ENCODE results near the gene ENKD1.
A peak's percentile ranks its signal among the peaks of the same experiment; 100 is the strongest.

The ENKD1 gene

DNA sequence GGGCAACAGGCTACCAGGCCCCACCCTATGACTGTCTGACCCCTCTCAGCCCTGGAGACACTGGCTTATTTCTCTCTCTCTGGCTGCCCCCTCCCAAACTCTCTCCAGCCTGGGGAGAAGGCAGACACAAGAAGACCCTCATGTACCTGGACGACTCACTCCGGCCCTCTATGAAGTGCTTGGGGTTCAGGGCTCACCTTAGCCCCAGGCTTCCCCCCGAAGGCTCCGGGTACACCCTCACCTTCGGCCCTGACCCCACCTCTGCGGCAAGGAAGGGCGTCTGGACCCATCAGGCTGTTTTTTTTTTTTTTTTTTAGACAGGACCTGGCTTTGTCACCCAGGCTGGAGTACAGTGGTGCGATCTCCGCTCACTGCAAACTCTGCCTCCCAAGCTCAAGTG, 22.5 kb downstream of the ENKD1 start:
- Mint-ChIP-seq H3K36me3 (peaks cover 11 to 26% of the 10 kb centered on the region in 2 donors), H3K4me3 (peak overlapping the region; percentile 47 to 62), H3K9me3 (no peaks in the 10 kb centered on the region), H3K27me3 (no peaks in the 10 kb centered on the region), H3K27ac (peak overlapping the region; percentile 77), H3K4me1 (peaks cover 8 to 25% of the 10 kb centered on the region in 2 donors)
- no peak for ATAC-seq (replicated peaks)
- no peak for DNase-seq

DNA sequence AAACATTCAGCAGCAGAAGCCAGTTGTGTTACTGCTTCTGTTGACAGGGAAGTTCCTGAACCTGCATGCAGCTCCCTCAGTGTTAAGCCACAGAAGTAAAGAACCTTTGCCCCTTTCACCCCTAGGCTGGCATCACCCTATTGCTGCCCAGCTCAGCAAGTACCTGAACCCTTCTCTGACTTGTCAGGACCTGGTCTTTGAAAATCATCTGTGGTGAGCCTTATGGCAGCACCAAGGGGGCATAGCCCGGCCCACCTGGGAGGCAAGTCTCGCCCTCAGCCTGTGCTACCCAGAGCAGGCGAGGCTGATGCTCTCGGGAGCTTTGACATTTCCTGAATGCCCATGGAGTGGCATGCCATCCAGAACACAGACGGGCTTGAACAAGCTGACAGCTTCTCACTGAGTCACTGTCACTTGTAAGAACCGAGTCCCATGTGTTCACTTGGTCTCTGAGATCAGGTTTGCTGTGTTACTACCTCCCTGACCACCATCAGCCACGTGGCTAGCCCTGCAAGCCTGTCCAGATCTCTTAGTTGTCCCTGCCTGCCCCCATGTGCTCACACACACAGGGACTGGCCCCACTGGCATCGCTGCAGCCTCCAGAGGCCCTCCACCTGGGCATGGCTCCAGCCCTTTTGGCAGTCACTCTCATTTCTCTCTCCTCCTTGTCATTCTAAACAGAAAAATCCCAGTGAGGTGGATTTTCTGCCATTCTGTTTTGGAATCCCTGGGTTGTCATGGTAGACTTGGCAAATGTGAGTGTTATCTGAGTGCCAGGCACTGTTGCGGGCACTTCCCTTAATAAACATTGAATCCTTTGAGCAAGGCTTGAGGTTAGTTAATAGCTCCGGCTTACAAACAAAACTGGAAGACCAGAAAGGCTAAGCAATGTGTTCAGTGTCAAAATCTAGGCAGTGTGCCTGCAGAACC, 24.5 kb downstream of the ENKD1 start:
- H3K4me1 Mint-ChIP-seq, result peaks cover 7 to 22% of the 10 kb centered on the region in 2 donors
- H3K36me3 Mint-ChIP-seq, result peaks cover 2 to 23% of the 10 kb centered on the region in 2 donors
- DNase-seq (no peak), ATAC-seq (replicated peaks) (no peak)
- H3K4me3 Mint-ChIP-seq, result no peak overlapping the region
- no peak overlapping the region for H3K27ac Mint-ChIP-seq
- no peaks in the 10 kb centered on the region for H3K27me3 Mint-ChIP-seq
- no peaks in the 10 kb centered on the region for H3K9me3 Mint-ChIP-seq

DNA sequence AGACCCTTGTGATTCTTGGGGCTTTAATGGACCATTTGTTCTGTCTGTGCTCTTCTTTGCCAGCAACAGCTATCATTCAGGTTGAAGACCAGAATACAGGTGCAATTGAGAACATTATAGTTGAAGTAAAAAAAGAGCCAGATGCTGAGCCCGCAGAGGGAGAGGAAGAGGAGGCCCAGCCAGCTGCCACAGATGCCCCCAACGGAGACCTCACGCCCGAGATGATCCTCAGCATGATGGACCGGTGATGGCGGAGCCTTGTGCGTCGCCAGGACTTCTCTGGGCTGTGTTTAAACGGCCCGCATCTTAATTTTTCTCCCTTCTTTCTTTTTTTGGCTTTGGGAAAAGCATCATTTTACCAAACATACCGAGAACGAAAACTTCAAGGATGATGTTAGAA, 28.9 kb downstream of the ENKD1 start:
- no peak for ATAC-seq (replicated peaks)
- no peak overlapping the region for H3K4me3 Mint-ChIP-seq
- H3K27me3 Mint-ChIP-seq, result no peaks in the 10 kb centered on the region
- peaks cover 0 to 2% of the 10 kb centered on the region in 2 donors for H3K4me1 Mint-ChIP-seq
- no peaks in the 10 kb centered on the region for H3K9me3 Mint-ChIP-seq
- no peak for DNase-seq
- H3K27ac Mint-ChIP-seq, result no peak overlapping the region
- H3K36me3 Mint-ChIP-seq, result peaks cover 12 to 27% of the 10 kb centered on the region in 2 donors

DNA sequence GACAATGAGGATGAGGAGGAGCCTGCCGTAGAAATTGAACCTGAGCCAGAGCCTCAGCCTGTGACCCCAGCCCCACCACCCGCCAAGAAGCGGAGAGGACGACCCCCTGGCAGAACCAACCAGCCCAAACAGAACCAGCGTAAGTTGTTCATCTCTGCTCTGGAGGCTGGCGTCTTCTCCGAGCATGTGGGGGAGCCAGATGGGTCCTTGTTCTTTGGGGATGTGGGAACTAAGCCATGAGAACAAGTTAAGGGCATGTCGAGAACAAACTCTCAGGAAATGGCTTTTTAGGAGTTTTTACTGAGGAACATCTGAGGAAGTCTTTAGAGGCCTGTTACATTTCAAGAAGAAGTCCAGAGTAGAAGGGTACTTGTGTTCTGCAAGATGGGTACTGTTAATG, 29.8 kb downstream of the ENKD1 start:
- Mint-ChIP-seq H3K4me3 (no peak overlapping the region), H3K27ac (peak overlapping the region; percentile 51), H3K36me3 (peaks cover 12 to 35% of the 10 kb centered on the region in 2 donors), H3K9me3 (no peaks in the 10 kb centered on the region), H3K4me1 (peaks cover 0 to 2% of the 10 kb centered on the region in 2 donors), H3K27me3 (no peaks in the 10 kb centered on the region)
- ATAC-seq (replicated peaks), result no peak
- DNase-seq, result no peak

DNA sequence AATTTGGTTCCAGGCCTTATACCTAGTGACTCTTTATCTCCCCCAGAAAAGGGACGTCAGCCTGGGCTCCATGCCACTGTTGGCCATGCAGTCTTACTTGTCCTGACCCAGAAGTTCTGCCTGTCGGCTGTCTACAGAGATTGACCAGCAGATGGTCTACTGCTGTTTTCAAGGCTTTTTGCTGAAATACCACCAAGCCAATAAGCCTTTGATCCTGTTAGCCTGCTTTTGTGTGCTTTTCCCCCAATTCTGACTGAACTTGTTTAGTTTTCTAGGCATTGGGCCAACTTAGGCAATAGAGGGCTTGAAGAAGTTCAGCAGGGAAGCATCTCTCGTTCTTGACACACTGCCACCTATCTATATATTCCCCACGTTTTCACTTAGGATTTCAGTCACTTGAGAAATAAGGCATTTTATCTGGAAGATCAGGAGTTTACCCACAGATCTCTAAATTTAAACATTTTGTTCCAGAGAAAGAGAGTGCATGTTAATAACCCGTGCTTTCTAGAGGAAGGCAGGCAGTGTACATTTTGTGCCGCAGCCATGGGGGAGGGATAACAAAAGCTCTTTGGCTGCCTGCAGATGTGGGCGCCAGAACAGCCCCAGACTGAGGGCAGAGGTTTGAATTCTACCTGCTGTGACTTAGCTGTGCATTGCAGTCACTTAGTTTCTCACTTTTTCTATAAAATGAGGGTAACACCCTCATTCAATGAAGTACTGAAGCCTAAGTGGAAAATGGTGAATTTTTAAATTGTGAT, 34.0 kb downstream of the ENKD1 start:
- no peak for ATAC-seq (replicated peaks)
- no peak for DNase-seq
- Mint-ChIP-seq H3K4me3 (no peak overlapping the region), H3K27me3 (no peaks in the 10 kb centered on the region), H3K9me3 (no peaks in the 10 kb centered on the region), H3K4me1 (no peaks in the 10 kb centered on the region), H3K36me3 (peaks cover 29 to 43% of the 10 kb centered on the region in 2 donors), H3K27ac (no peak overlapping the region)

DNA sequence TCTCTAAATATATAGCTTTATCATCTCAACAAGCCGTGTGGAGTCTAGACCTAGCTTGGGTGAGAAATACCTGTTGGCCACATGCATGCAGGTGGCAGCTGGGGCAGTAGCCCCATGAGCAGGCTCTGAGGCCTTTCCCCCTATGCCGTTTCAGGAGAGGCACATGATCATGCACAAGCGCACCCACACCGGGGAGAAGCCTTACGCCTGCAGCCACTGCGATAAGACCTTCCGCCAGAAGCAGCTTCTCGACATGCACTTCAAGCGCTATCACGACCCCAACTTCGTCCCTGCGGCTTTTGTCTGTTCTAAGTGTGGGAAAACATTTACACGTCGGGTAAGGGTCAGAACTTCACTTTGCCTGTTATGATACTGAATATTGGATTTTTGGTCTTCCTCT, 38.3 kb downstream of the ENKD1 start:
- Mint-ChIP-seq H3K4me1 (no peaks in the 10 kb centered on the region), H3K27me3 (no peaks in the 10 kb centered on the region), H3K9me3 (no peaks in the 10 kb centered on the region), H3K36me3 (peaks cover 24 to 50% of the 10 kb centered on the region in 2 donors), H3K27ac (peak overlapping the region; percentile 27), H3K4me3 (no peak overlapping the region)
- ATAC-seq (replicated peaks) (no peak), DNase-seq (no peak)

DNA sequence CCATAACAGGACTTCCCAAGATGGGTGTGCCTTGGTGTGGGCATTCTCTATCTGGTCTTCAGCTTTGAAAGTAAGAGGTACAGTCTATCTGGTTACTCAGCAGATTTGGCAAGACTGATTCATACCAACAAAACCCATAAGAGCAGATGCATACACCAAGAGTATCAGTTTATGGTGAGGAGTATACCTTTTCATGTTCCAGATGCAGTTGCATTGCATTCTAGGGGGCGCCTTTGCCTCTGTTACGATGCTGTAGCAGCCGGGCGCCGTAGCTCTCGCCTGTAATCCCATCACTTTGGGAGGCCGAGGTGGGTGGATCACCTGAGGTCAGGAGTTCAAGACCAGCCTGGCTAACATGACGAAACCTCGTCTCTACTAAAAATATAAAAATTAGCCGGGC, 52.7 kb downstream of the ENKD1 start:
- DNase-seq (no peak), ATAC-seq (replicated peaks) (no peak)
- Mint-ChIP-seq H3K36me3 (peaks cover 20 to 26% of the 10 kb centered on the region in 2 donors), H3K27me3 (no peaks in the 10 kb centered on the region), H3K9me3 (no peaks in the 10 kb centered on the region), H3K4me3 (no peak overlapping the region), H3K27ac (no peak overlapping the region), H3K4me1 (no peaks in the 10 kb centered on the region)
